Measurements from ENCODE around the gene CLDN6. TPM values are rescaled to one million over a fixed set of nuclear protein-coding genes. Genes with fewer than 3 reads are reported as not detected.
A peak's percentile ranks its signal among the peaks of the same experiment; 100 is the strongest.

Gene CLDN6
- total and polyA plus RNA-seq, 9 of the 15 experiments (the other 6 are each of a cell fraction or from before 2014, with no cell fraction given): 0.22 to 0.75 (median 0.38) TPM; not detected in 3

DNA sequence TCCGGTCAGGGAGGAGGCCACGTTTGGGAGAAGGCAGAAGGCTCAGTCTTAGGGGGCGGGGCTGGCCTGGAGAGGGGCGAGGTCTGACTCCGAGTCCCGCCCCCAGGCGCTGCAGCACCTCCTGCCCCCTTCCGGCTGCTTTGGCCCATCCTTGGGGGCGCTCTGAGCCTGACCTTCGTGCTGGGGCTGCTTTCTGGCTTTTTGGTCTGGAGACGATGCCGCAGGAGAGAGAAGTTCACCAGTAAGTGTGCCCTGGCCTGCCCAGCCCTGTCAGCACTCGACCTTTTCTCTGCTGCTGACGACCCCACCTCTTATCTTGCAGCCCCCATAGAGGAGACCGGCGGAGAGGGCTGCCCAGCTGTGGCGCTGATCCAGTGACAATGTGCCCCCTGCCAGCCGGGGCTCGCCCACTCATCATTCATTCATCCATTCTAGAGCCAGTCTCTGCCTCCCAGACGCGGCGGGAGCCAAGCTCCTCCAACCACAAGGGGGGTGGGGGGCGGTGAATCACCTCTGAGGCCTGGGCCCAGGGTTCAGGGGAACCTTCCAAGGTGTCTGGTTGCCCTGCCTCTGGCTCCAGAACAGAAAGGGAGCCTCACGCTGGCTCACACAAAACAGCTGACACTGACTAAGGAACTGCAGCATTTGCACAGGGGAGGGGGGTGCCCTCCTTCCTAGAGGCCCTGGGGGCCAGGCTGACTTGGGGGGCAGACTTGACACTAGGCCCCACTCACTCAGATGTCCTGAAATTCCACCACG lies 3.6 kb upstream of the CLDN6 start (continued):
- TF ChIP-seq EGR1 (conservative IDR thresholded peaks at IDR 0.05) (peak; percentile 59), NCOA6 (IDR thresholded peaks at IDR 0.05) (no peak), ETS2 (tag; IDR thresholded peaks at IDR 0.05; ENCODE audit: borderline replicate concordance, poor library complexity, severe bottlenecking) (no peak), SMARCC2 (IDR thresholded peaks at IDR 0.05; ENCODE audit: low read depth) (no peak), CCAR2 (IDR thresholded peaks at IDR 0.05; ENCODE audit: low read depth, low read length) (no peak), CTBP1 (IDR thresholded peaks at IDR 0.05; ENCODE audit: borderline replicate concordance) (peak; percentile 69; the same call in 1 of the 2 replicates), PML (IDR thresholded peaks at IDR 0.05; ENCODE audit: low read length) (no peak), PURB (CRISPR knock-in tag; IDR thresholded peaks at IDR 0.05; ENCODE audit: low read depth) (no peak), MYNN (IDR thresholded peaks at IDR 0.05) (no peak), MYNN (CRISPR knock-in tag; IDR thresholded peaks at IDR 0.05) (no peak), CBX3 (IDR thresholded peaks at IDR 0.05; ENCODE audit: borderline replicate concordance in 1 of 2, low read length in 2 of 2) (no peak), ZNF592 (IDR thresholded peaks at IDR 0.05) (0 out of 2 replicates have a peak, but pooled peaks have one; percentile 27), CLOCK (CRISPR knock-in tag; IDR thresholded peaks at IDR 0.05; ENCODE audit: borderline replicate concordance) (no peak)
- TF ChIP-seq, protein P1, sequence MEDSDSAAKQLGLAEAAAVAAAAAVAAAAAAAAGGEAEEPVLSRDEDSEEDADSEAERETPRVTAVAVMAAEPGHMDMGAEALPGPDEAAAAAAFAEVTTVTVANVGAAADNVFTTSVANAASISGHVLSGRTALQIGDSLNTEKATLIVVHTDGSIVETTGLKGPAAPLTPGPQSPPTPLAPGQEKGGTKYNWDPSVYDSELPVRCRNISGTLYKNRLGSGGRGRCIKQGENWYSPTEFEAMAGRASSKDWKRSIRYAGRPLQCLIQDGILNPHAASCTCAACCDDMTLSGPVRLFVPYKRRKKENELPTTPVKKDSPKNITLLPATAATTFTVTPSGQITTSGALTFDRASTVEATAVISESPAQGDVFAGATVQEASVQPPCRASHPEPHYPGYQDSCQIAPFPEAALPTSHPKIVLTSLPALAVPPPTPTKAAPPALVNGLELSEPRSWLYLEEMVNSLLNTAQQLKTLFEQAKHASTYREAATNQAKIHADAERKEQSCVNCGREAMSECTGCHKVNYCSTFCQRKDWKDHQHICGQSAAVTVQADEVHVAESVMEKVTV (CRISPR knock-in tag; IDR thresholded peaks at IDR 0.05): no peak
- TF ChIP-seq, protein P2, sequence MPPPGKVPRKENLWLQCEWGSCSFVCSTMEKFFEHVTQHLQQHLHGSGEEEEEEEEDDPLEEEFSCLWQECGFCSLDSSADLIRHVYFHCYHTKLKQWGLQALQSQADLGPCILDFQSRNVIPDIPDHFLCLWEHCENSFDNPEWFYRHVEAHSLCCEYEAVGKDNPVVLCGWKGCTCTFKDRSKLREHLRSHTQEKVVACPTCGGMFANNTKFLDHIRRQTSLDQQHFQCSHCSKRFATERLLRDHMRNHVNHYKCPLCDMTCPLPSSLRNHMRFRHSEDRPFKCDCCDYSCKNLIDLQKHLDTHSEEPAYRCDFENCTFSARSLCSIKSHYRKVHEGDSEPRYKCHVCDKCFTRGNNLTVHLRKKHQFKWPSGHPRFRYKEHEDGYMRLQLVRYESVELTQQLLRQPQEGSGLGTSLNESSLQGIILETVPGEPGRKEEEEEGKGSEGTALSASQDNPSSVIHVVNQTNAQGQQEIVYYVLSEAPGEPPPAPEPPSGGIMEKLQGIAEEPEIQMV (tag; conservative IDR thresholded peaks at IDR 0.05; ENCODE audit: low read depth): no peak
- TF ChIP-seq, protein P3, sequence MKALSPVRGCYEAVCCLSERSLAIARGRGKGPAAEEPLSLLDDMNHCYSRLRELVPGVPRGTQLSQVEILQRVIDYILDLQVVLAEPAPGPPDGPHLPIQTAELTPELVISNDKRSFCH (CRISPR knock-in tag; IDR thresholded peaks at IDR 0.05): no peak
- TF ChIP-seq, protein P3 (tag; IDR thresholded peaks at IDR 0.05): 0 out of 2 replicates have a peak, but pooled peaks have one; percentile 36

All from K562 (cell line).